Measurements from ENCODE around the gene TMEM151A. TPM values are rescaled to one million over a fixed set of nuclear protein-coding genes. Genes with fewer than 3 reads are reported as not detected.

The TMEM151A gene
- total and polyA plus RNA-seq, 9 donors = 0.15 to 10.8 (median 0.24) TPM; not detected in 4

DNA sequence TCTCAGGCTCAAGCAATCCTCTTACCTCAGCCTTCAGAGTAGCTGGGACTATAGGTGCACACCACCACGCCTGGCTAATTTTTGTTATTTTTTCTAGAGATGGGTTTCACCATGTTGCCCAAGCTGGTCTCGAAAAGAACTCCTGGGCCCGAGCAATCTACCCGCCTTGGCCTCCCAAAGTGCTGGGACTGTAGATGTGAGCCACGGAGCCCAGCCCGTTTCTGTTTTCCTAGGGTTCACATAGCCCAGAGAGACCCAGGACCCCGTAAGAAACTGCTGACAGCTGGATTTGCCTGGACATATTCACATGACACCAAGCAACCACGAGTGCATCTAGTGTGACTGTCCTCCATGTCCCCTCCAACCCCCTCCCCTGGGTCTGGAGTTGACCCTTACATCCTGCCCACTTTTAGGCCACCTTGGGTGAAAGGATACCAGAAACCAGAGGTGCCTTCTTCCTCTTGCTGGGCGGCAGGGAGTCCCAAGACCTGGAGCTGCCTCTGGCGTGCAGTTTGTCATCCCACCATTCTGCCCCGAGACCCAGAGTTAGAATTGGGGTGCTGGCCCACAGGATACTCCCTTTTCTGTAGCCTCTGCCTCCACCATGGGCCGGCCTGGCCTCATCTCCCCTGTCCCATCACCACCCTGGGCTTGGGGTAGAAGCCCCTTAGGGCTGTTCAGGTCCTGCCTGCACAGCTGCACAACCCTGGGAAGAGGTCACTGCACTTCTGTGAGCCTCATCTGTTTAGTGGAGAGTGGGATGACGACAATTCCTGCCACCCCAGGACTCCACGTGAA is 48.2 kb downstream of the TMEM151A start:
- H3K27ac ChIP-seq = no peak overlapping the region
- peaks cover 13% of the 10 kb centered on the region for H3K4me1 ChIP-seq (ENCODE audit: insufficient read depth)
- no peaks in the 10 kb centered on the region for H3K9me3 ChIP-seq
- DNase-seq = peak in 1 of 5 donors; percentile 27
- intact Hi-C loops (cut with DNase I) = loop anchor here in 1 of 4 donors (10.0 kb wide), 1 partner anchor 55 kb away; the partner anchor contains the start of gene YIF1A
- 77 to 80% (median 77%) methylated on average over 14 of the region's 14 CpGs for WGBS, 3 donors
- TF ChIP-seq POLR2A (IDR thresholded peaks at IDR 0.05) (no peak), EP300 (IDR thresholded peaks at IDR 0.05) (no peak)
- TF ChIP-seq, protein P1, sequence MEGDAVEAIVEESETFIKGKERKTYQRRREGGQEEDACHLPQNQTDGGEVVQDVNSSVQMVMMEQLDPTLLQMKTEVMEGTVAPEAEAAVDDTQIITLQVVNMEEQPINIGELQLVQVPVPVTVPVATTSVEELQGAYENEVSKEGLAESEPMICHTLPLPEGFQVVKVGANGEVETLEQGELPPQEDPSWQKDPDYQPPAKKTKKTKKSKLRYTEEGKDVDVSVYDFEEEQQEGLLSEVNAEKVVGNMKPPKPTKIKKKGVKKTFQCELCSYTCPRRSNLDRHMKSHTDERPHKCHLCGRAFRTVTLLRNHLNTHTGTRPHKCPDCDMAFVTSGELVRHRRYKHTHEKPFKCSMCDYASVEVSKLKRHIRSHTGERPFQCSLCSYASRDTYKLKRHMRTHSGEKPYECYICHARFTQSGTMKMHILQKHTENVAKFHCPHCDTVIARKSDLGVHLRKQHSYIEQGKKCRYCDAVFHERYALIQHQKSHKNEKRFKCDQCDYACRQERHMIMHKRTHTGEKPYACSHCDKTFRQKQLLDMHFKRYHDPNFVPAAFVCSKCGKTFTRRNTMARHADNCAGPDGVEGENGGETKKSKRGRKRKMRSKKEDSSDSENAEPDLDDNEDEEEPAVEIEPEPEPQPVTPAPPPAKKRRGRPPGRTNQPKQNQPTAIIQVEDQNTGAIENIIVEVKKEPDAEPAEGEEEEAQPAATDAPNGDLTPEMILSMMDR (IDR thresholded peaks at IDR 0.05) = no peak
- no peaks in the 10 kb centered on the region for H3K36me3 ChIP-seq
- no peaks in the 10 kb centered on the region for H3K27me3 ChIP-seq
- H3K4me3 ChIP-seq = no peak overlapping the region

DNA sequence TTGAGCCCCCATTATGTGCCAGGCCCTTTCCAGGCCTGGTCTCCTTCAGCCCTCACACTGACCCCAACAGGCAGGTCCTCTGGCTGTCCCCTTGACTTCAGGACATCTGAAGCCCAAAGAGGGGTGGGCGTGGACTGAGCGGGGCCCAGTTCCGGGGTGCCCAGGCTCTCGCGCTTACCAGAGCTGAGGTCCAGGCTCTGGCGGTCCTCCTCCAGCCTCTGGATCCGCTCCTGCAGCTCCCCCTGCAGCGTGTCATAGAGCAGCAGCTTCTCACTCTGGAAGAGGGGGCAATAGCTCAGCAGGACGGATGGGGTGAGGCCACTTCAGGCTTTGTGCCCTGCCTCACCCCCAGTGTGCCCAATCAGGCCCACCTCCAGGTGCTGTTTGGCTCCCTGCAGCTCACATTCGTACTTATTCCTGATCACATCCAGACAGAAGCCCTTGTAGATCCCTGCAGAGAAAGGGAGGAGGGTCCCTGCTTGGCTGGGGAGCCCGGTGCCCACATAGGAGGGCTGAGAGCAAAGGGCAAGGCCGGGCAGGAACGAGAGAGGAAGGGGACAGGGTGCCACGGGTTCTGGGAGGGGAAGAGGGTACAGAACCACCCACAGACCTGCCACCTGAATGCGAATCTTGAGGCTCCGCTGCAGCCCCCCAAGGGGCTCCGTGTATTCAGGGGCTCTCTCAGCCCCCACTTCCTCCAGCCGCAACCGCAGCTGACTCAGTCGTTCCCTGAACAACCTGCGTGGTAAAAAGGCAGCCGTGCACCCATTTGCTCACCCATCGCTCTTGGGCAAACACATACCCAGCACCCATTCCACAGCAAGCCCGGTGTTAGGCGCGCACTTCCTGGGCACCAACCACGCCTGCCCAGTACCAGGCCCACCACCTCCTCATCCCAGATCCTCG is 49.2 kb downstream of the TMEM151A start:
- peak in 1 of 5 donors; percentile 28 for DNase-seq
- TF ChIP-seq, protein P1 (IDR thresholded peaks at IDR 0.05) = no peak
- TF ChIP-seq EP300 (IDR thresholded peaks at IDR 0.05) = no peak
- TF ChIP-seq POLR2A (IDR thresholded peaks at IDR 0.05) = no peak
- H3K9me3 ChIP-seq = no peaks in the 10 kb centered on the region
- no peak overlapping the region for H3K4me3 ChIP-seq
- H3K36me3 ChIP-seq = no peaks in the 10 kb centered on the region
- intact Hi-C loops (cut with DNase I) = no loop called here
- H3K4me1 ChIP-seq (ENCODE audit: insufficient read depth) = peaks cover 9% of the 10 kb centered on the region
- no peak overlapping the region for H3K27ac ChIP-seq
- WGBS, 3 donors = 87 to 90% (median 90%) methylated on average over 27 to 28 of the region's 28 CpGs
- no peaks in the 10 kb centered on the region for H3K27me3 ChIP-seq

DNA sequence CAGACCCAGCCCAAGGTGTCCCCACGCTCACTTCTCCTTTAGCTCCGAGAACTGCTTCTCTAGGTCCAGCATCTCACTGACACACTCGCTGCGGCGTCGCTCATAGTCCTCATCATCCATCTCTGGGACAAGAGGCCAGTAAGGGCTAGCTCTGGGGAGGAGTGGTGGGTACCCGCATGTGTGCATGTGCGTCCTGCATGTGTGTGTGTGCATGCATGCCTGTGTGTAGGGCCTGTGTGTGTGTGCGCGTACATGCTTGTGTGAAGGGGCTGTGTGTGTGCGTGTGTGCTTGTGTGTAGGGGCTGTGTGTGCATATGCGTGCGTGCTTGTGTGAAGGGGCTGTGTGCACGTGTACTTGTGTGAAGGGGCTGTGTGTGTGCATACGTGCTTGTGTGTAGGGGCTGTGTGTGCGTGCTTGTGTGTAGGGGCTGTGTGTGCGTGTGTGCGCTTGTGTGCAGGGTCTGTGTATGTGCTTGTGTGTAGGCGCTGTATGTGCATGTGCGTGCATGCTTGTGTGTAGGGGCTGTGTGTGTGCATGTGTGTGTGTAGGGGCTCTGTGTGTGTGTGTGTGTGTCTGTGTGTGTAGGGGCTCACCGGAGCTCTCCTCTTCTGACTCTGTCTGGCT is 49.9 kb downstream of the TMEM151A start:
- Histone ChIP-seq H3K27ac (no peak overlapping the region), H3K4me1 (ENCODE audit: insufficient read depth) (peaks cover 12% of the 10 kb centered on the region), H3K4me3 (no peak overlapping the region), H3K9me3 (no peaks in the 10 kb centered on the region), H3K27me3 (no peaks in the 10 kb centered on the region), H3K36me3 (no peaks in the 10 kb centered on the region)
- DNase-seq = peak in 1 of 5 donors; percentile 28
- TF ChIP-seq EP300 (IDR thresholded peaks at IDR 0.05) = no peak
- TF ChIP-seq POLR2A (IDR thresholded peaks at IDR 0.05) = no peak
- TF ChIP-seq, protein P1 (IDR thresholded peaks at IDR 0.05) = no peak
- 88 to 92% (median 92%) methylated on average over 21 of the region's 21 CpGs for WGBS, 3 donors
- intact Hi-C loops (cut with DNase I) = no loop called here

DNA sequence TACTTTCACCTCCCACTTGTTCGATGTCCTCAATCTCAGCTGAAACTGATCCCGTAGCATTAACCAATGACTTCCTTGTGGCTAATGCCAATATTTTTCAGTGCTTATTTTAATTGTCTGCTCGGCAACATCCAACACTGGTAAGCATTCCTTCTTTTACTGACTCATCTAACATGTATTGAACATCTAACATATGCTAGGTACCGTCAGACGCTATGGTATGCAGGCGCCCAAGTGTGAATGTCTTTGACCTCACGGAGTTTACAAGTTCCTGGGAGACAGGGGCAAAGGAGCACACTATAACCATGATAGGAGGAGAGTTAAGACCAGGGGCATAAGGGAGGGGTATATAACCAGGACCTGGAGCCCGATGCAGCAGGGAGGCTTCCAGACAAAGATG is 51.5 kb downstream of the TMEM151A start:
- H3K36me3 ChIP-seq = no peaks in the 10 kb centered on the region
- DNase-seq = peak in 1 of 5 donors; percentile 13

More for the DNA sequence above, 51.5 kb downstream of the TMEM151A start:
- H3K4me1 ChIP-seq (ENCODE audit: insufficient read depth) = peaks cover 12% of the 10 kb centered on the region
- TF ChIP-seq, protein P1 (IDR thresholded peaks at IDR 0.05) = no peak
- no peak for TF ChIP-seq POLR2A (IDR thresholded peaks at IDR 0.05)
- TF ChIP-seq EP300 (IDR thresholded peaks at IDR 0.05) = no peak
- WGBS, 3 donors = 84 to 89% (median 87%) methylated on average over 8 of the region's 8 CpGs
- no peaks in the 10 kb centered on the region for H3K27me3 ChIP-seq
- H3K9me3 ChIP-seq = no peaks in the 10 kb centered on the region
- H3K27ac ChIP-seq = no peak overlapping the region
- H3K4me3 ChIP-seq = no peak overlapping the region
- intact Hi-C loops (cut with DNase I) = no loop called here

Measured in ovary (tissue), 9 donors.